ENCODE measurements around the gene NOTCH1. TPM values are rescaled to one million over a fixed set of nuclear protein-coding genes. Genes with fewer than 3 reads are reported as not detected.
"Not testable (repeated sequence)": the region's sequence is repeated elsewhere in the genome, so short reads cannot be mapped to it uniquely, and the experiment has no call there.

The NOTCH1 gene
- polyA plus RNA-seq, 2 of the 4 experiments (the other 2 are of a cell fraction) = 0.88 to 5.7 TPM

DNA sequence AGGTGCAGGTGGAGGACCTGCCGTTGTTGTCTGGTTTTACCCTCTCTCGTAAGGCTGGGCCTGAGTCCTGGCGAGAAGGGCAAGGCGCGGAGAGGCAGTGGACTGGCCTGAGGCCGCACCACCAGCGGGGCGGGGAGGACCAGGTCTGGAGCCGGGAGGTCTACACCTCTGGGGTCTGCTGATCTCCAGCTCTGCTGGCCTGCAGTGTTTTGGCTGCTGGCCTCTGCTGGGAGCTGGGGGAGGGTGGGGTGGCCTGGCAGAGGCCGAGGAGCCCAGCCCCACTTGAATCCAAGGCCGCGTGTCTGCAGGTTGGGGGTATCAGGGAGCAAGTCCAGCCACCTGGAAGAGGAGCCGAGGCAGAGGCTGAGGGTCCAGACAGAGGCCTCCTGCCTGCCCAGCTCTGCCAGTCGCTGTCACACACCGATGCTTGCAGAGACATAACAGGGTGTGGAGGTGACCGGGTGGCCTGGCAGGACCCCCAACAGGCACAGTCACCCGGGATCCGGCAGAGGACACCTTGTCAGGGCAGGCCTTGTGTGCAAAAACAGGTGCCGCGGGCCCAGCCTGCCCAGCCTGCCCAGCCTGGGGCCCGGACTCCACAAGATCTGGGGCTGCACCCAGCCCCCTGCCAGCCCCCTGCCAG is 29.9 kb upstream of the NOTCH1 start:
- H3K4me2 ChIP-seq = peak overlapping the region; percentile 14
- DNase-seq (ENCODE audit: low read depth in 1 of 2, low spot score in 1 of 2) (no peak), FAIRE-seq (no peak), ATAC-seq (no peak)
- no peaks in the 10 kb centered on the region for H3K9me3 ChIP-seq
- WGBS (ENCODE audit: missing lambda C conversion rate) = 79% methylated on average over 16 of the region's 21 CpGs
- H3K4me3 ChIP-seq = no peak overlapping the region
- ChIA-PET POLR2A (no interaction called here), CTCF (interaction anchor here (1.0 to 9.3 kb wide), 3 partner anchors 51 to 88 kb away, joined by 3 to 71 read pairs (median 3); no protein-coding TSS in a partner anchor)
- no peak for TF ChIP-seq PHF8 (IDR thresholded peaks at IDR 0.05; ENCODE audit: borderline replicate concordance, low read depth)
- TF ChIP-seq ZC3H11A (IDR thresholded peaks at IDR 0.05) = no peak
- no peak for TF ChIP-seq TP53 (CRISPR knock-in tag; IDR thresholded peaks at IDR 0.05)
- no peak for TF ChIP-seq CHD4 (IDR thresholded peaks at IDR 0.05; ENCODE audit: borderline replicate concordance)
- TF ChIP-seq, protein P1, sequence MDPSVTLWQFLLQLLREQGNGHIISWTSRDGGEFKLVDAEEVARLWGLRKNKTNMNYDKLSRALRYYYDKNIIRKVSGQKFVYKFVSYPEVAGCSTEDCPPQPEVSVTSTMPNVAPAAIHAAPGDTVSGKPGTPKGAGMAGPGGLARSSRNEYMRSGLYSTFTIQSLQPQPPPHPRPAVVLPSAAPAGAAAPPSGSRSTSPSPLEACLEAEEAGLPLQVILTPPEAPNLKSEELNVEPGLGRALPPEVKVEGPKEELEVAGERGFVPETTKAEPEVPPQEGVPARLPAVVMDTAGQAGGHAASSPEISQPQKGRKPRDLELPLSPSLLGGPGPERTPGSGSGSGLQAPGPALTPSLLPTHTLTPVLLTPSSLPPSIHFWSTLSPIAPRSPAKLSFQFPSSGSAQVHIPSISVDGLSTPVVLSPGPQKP (IDR thresholded peaks at IDR 0.05; ENCODE audit: low read depth, low read length) = no peak
- TF ChIP-seq POLR2AphosphoS2 (conservative IDR thresholded peaks at IDR 0.05; ENCODE audit: low read length) = no peak
- TF ChIP-seq BHLHE40 (IDR thresholded peaks at IDR 0.05; ENCODE audit: low read depth, low read length) = no peak
- no peak for TF ChIP-seq MYC (IDR thresholded peaks at IDR 0.05; ENCODE audit: borderline replicate concordance, low read length)
- TF ChIP-seq, protein P2, sequence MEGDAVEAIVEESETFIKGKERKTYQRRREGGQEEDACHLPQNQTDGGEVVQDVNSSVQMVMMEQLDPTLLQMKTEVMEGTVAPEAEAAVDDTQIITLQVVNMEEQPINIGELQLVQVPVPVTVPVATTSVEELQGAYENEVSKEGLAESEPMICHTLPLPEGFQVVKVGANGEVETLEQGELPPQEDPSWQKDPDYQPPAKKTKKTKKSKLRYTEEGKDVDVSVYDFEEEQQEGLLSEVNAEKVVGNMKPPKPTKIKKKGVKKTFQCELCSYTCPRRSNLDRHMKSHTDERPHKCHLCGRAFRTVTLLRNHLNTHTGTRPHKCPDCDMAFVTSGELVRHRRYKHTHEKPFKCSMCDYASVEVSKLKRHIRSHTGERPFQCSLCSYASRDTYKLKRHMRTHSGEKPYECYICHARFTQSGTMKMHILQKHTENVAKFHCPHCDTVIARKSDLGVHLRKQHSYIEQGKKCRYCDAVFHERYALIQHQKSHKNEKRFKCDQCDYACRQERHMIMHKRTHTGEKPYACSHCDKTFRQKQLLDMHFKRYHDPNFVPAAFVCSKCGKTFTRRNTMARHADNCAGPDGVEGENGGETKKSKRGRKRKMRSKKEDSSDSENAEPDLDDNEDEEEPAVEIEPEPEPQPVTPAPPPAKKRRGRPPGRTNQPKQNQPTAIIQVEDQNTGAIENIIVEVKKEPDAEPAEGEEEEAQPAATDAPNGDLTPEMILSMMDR (IDR thresholded peaks at IDR 0.05) = no peak
- H3K4me1 ChIP-seq = peaks cover 49% of the 10 kb centered on the region
- peak overlapping the region; percentile 1 to 78; a peak in 4 of 6 replicates for H3K27ac ChIP-seq

DNA sequence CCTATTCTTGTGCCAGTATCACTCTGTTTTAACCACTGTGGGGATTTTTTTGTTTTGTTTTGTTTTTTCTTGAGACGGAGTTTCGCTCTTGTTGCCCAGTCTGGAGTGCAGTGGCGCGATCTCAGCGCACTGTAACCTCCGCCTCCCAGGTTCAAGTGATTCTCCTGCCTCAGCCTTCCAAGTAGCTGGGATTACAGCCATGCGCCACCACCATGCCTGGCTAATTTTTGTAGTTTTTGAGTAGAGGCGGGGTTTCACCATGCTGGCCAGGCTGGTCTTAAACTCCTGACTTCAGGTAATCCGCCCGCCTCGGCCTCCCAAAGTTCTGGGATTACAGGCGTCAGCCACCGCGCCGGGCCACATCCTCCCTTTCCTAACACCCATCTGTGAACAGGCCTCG is 28.8 kb upstream of the NOTCH1 start:
- DNase-seq (ENCODE audit: low read depth in 1 of 2, low spot score in 1 of 2); ATAC-seq; FAIRE-seq; H3K9me3 ChIP-seq; H3K4me3 ChIP-seq; H3K4me2 ChIP-seq; POLR2A ChIA-PET: not testable (repeated sequence)
- H3K27ac ChIP-seq = peak overlapping the region in 1 of 2 experiments; percentile 78; a peak in 1 of 6 replicates
- CTCF ChIA-PET = interaction anchor here (1.0 to 9.3 kb wide), 4 partner anchors 52 to 87 kb away, joined by 3 to 71 read pairs (median 5); no protein-coding TSS in a partner anchor
- WGBS (ENCODE audit: missing lambda C conversion rate) = 94% methylated on average over 16 of the region's 16 CpGs
- peaks cover 61% of the 10 kb centered on the region for H3K4me1 ChIP-seq

DNA sequence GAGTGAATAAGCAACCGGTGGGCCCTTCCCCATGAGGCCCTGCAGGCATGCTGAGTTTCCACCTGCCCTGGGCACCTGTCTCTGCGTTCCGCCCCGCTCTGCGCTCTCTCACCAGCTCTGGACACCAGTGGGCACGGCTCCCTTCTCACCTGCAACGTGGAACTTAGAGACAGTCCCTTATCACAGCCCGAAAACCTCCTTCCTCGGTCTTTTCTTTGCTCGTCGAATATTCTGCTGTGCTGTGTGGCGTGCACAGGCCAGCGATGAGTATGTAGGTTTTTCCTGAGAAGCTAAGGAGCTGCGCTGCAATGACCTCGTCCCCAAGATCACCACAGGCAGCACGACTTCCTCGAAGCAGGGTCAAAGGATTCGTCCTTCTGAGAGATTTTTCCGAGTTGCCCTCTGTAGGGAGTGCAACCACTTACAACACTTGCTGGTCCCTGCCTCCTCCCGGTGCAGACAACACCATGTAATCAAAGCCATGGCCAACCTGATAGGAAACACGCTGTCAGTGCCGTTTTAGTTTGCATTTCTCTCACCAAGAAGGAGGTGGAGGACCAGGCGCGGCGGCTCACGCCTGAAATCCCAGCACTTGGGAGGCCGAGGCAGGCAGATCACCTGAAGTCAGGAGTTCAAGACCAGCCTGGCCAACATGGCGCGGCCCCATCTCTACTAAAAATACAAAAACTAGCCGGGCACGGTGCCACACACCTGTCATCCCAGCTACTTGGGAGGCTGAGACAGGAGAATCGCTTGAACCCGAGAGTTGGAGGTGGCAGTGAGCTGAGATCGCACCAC is 27.2 kb upstream of the NOTCH1 start:
- ATAC-seq = no peak
- Histone ChIP-seq H3K27ac (peak overlapping the region; percentile 75), H3K9me3 (no peaks in the 10 kb centered on the region), H3K4me1 (peaks cover 63% of the 10 kb centered on the region), H3K4me2 (peak overlapping the region; percentile 63), H3K4me3 (no peak overlapping the region)
- no peak for DNase-seq (ENCODE audit: low read depth in 1 of 2, low spot score in 1 of 2)
- ChIA-PET CTCF (interaction anchor here (0.6 to 9.3 kb wide), 9 partner anchors 15 to 322 kb away, joined by 3 to 71 read pairs (median 5); no protein-coding TSS in a partner anchor), POLR2A (interaction anchor here (0.5 kb wide), 1 partner anchor 28 kb away, joined by 3 read pairs; no protein-coding TSS in a partner anchor)
- TF ChIP-seq, protein P3, sequence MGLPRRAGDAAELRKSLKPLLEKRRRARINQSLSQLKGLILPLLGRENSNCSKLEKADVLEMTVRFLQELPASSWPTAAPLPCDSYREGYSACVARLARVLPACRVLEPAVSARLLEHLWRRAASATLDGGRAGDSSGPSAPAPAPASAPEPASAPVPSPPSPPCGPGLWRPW (IDR thresholded peaks at IDR 0.05) = no peak
- TF ChIP-seq EHF (CRISPR knock-in tag; IDR thresholded peaks at IDR 0.05) (no peak), E2F6 (IDR thresholded peaks at IDR 0.05; ENCODE audit: borderline replicate concordance, low read depth) (no peak), RNF2 (IDR thresholded peaks at IDR 0.05; ENCODE audit: borderline replicate concordance, low read depth) (no peak), NPAS2 (CRISPR knock-in tag; IDR thresholded peaks at IDR 0.05; ENCODE audit: borderline replicate concordance) (no peak), CBX8 (IDR thresholded peaks at IDR 0.05) (no peak)
- no peak for FAIRE-seq
- 88% methylated on average over 34 of the region's 34 CpGs for WGBS (ENCODE audit: missing lambda C conversion rate)
